GM11168 (cell line): ENCODE measurements around the gene CEP83.
"Not testable (repeated sequence)": the region's sequence is repeated elsewhere in the genome, so short reads cannot be mapped to it uniquely, and the experiment has no call there.

Experiments
- in situ Hi-C: fragments of 300-500 bp; cut with MboI; formaldehyde crosslinking; loops from one replicate; pipeline ENCODE4 v1.12.0; 2022; ENCODE audit warnings: low sequenced_read_pairs; ENCODE audit not compliant: unreplicated experiment

The CEP83 gene

GRCh38 chr12:94320109-94320508, 139.6 kb downstream of the CEP83 start:
- in situ Hi-C loops: loop anchor here (10.0 kb wide), 1 partner anchor 205 kb away; no protein-coding TSS in a partner anchor

GRCh38 chr12:94318181-94318580, 141.5 kb downstream of the CEP83 start:
- in situ Hi-C loops: no loop called here

- in situ Hi-C loops: not testable (repeated sequence)
Observed at GRCh38 chr12:94316600-94316999, 143.1 kb downstream of the CEP83 start.

- in situ Hi-C loops: no loop called here
Observed at GRCh38 chr12:94312378-94312777, 147.3 kb downstream of the CEP83 start.

- in situ Hi-C loops: no loop called here
Observed at GRCh38 chr12:94309373-94309772, 150.3 kb downstream of the CEP83 start.

- in situ Hi-C loops: no loop called here
Observed at GRCh38 chr12:94308612-94309011, 151.1 kb downstream of the CEP83 start.

- in situ Hi-C loops: no loop called here
Observed at GRCh38 chr12:94305130-94305957, 154.3 kb downstream of the CEP83 start.

- in situ Hi-C loops: no loop called here
Observed at GRCh38 chr12:94304566-94305061, 155.1 kb downstream of the CEP83 start.

GRCh38 chr12:94304012-94304411, 155.7 kb downstream of the CEP83 start:
- in situ Hi-C loops: no loop called here

GRCh38 chr12:94299846-94300245, 159.8 kb downstream of the CEP83 start:
- in situ Hi-C loops: no loop called here

- in situ Hi-C loops: no loop called here
Observed at GRCh38 chr12:94297876-94298505, 161.7 kb downstream of the CEP83 start.

GRCh38 chr12:94297096-94297699, 162.5 kb downstream of the CEP83 start:
- in situ Hi-C loops: no loop called here

- in situ Hi-C loops: no loop called here
Observed at GRCh38 chr12:94290353-94290752, 169.3 kb downstream of the CEP83 start.

- in situ Hi-C loops: no loop called here
Observed at GRCh38 chr12:94289461-94290312, 170.0 kb downstream of the CEP83 start.

- in situ Hi-C loops: no loop called here
Observed at GRCh38 chr12:94287245-94287628, 172.4 kb downstream of the CEP83 start.

- in situ Hi-C loops: no loop called here
Observed at GRCh38 chr12:94286583-94287244, 173.0 kb downstream of the CEP83 start.

- in situ Hi-C loops: no loop called here
Observed at GRCh38 chr12:94285943-94286582, 173.6 kb downstream of the CEP83 start.

- in situ Hi-C loops: no loop called here
Observed at GRCh38 chr12:94284859-94285258, 174.8 kb downstream of the CEP83 start.

- in situ Hi-C loops: no loop called here
Observed at GRCh38 chr12:94284046-94284445, 175.6 kb downstream of the CEP83 start.
